ENCODE measurements around the gene MRC1.

DNA sequence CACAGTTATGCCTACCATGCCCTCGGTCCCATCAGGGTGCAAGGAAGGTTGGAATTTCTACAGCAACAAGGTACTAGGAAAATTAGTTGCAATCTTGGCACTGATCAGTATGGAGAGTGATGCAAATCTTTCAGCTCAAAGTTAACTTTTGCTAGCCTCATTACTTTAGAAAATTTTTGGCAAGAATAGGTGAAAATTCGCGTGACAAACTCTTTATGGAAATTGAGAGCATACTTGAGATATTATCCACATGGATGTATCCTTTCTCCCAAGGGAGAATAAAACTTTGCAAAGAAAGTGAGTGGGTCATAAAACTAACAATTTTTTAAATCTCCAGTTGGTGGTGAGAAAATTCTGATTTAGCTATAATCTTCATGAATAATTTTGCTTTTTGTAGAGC, 71.5 kb downstream of the MRC1 start:
- TF ChIP-seq REST (IDR thresholded peaks at IDR 0.05; ENCODE audit: low read depth): no peak
- no peak for TF ChIP-seq CEBPB (IDR thresholded peaks at IDR 0.05)
- no peak for TF ChIP-seq EP300 (IDR thresholded peaks at IDR 0.05; ENCODE audit: borderline replicate concordance)
- no peak for TF ChIP-seq RAD21 (IDR thresholded peaks at IDR 0.05; ENCODE audit: low read depth)
- TF ChIP-seq TCF12 (IDR thresholded peaks at IDR 0.05; ENCODE audit: low read depth): no peak
- no peak for TF ChIP-seq TEAD4 (IDR thresholded peaks at IDR 0.05)
- TF ChIP-seq CREB1 (IDR thresholded peaks at IDR 0.05; ENCODE audit: low read depth): no peak
